Mammary epithelial cell (primary cell): Measurements from ENCODE around the gene FBXO41.

ENCODE experiments used
- CTCF ChIP-seq, 2 donors: IDR thresholded peaks in 1 of 2; conservative IDR thresholded peaks in 1 of 2; 2 replicates each; pipeline ENCODE4 v1.5.1; 2011 to 2012; ENCODE audit warnings: inconsistent platforms in 2 of 2, low read length in 2 of 2, mild to moderate bottlenecking in 2 of 2, control low read depth in 1 of 2, low read depth in 1 of 2; ENCODE audit not compliant: insufficient read depth in 1 of 2; ENCODE audit errors: extremely low read depth in 1 of 2
- EZH2 ChIP-seq: IDR thresholded peaks from 2 replicates; pipeline ENCODE4 v1.6.1; 2012; ENCODE audit warnings: low read length, inconsistent platforms, borderline replicate concordance

DNA sequence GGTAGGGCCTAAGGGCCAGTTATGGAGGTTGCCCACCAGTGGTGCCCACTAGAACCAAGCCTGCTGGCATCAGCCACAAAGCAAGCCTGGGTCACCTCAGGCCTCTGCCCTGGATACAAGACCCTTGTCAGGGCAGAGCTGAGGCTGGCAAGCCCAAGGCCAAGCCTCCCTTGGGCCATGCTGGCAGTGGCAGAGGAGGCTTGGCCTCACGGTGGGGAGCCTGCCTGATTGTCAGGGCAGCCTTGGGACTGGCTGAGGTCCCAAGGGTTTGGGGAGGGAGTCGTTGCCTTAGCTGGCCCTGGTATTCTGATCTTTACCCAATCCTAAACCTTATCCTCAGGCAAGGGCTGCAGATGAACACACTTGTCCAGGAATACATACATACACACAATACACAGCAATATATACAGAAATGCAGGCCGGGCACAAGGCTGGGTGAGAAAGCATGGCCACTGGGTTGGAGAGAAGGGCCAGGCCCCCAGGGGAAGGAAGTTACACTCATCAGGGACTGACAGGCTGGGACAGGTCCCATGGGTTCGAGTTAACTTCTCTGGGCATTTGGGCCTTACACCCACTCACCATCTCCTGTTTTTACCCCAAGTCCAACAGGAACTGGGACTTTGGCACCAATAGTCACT lies 29.2 kb downstream of the FBXO41 start:
- TF ChIP-seq CTCF (conservative IDR thresholded peaks at IDR 0.05 in 1 of 2, IDR thresholded peaks at IDR 0.05 in 1 of 2; ENCODE audit: extremely low read depth in 1 of 2, insufficient read depth in 1 of 2, low read depth in 1 of 2, low read length in 2 of 2) = no peak
- TF ChIP-seq EZH2 = no peak
